ENCODE measurements around the gene RUNX3.

- TF ChIP-seq, protein P1, sequence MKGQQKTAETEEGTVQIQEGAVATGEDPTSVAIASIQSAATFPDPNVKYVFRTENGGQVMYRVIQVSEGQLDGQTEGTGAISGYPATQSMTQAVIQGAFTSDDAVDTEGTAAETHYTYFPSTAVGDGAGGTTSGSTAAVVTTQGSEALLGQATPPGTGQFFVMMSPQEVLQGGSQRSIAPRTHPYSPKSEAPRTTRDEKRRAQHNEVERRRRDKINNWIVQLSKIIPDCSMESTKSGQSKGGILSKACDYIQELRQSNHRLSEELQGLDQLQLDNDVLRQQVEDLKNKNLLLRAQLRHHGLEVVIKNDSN (IDR thresholded peaks at IDR 0.05), result no peak
- TF ChIP-seq YY1 (IDR thresholded peaks at IDR 0.05; ENCODE audit: low read depth), result no peak
- no peak for TF ChIP-seq FOXM1 (IDR thresholded peaks at IDR 0.05; ENCODE audit: borderline replicate concordance, low read depth)
- TF ChIP-seq REST (IDR thresholded peaks at IDR 0.05; ENCODE audit: low read depth), result no peak
- TF ChIP-seq TAF1 (IDR thresholded peaks at IDR 0.05; ENCODE audit: low read depth), result no peak
- no peak for TF ChIP-seq CEBPB (IDR thresholded peaks at IDR 0.05)
- TF ChIP-seq EP300 (IDR thresholded peaks at IDR 0.05; ENCODE audit: borderline replicate concordance), result no peak
- no peak for TF ChIP-seq TEAD4 (IDR thresholded peaks at IDR 0.05)
- no peak for TF ChIP-seq MAX (IDR thresholded peaks at IDR 0.05)
- no peak for TF ChIP-seq CREB1 (IDR thresholded peaks at IDR 0.05; ENCODE audit: low read depth)
- TF ChIP-seq ZBTB7A (IDR thresholded peaks at IDR 0.05; ENCODE audit: low read depth), result no peak
- no peak for TF ChIP-seq TCF12 (IDR thresholded peaks at IDR 0.05; ENCODE audit: low read depth)
Observed at GRCh38 chr1:24944318-24944717, 14.2 kb upstream of the RUNX3 start.
